ENCODE data around the gene CORO7.
"Not testable (repeated sequence)": the region's sequence is repeated elsewhere in the genome, so short reads cannot be mapped to it uniquely, and the experiment has no call there.

CORO7 gene

GRCh38 chr16:4401510-4401909 lies 14.9 kb downstream of the CORO7 start:
- TF ChIP-seq CTCF (IDR thresholded peaks at IDR 0.05; ENCODE audit: borderline replicate concordance, insufficient read depth, low read depth, low read length), result no peak
- H3K4me3 ChIP-seq (ENCODE audit: low read depth, low read length), result no peak overlapping the region

- TF ChIP-seq CTCF (IDR thresholded peaks at IDR 0.05; ENCODE audit: borderline replicate concordance, insufficient read depth, low read depth, low read length), result no peak
- no peak overlapping the region for H3K4me3 ChIP-seq (ENCODE audit: low read depth, low read length)
Observed at GRCh38 chr16:4401094-4401501, 15.3 kb downstream of the CORO7 start.

- TF ChIP-seq CTCF (IDR thresholded peaks at IDR 0.05; ENCODE audit: borderline replicate concordance, insufficient read depth, low read depth, low read length), result no peak
- H3K4me3 ChIP-seq (ENCODE audit: low read depth, low read length), result no peak overlapping the region
Observed at GRCh38 chr16:4399001-4399730, 17.2 kb downstream of the CORO7 start.

- no peak for TF ChIP-seq CTCF (IDR thresholded peaks at IDR 0.05; ENCODE audit: borderline replicate concordance, insufficient read depth, low read depth, low read length)
- no peak overlapping the region for H3K4me3 ChIP-seq (ENCODE audit: low read depth, low read length)
Observed at GRCh38 chr16:4395055-4395726, 21.2 kb downstream of the CORO7 start.

GRCh38 chr16:4393850-4394249 lies 22.5 kb downstream of the CORO7 start:
- not testable (repeated sequence) for H3K4me3 ChIP-seq (ENCODE audit: low read depth, low read length)

GRCh38 chr16:4393240-4393600 lies 23.2 kb downstream of the CORO7 start:
- TF ChIP-seq CTCF (IDR thresholded peaks at IDR 0.05; ENCODE audit: borderline replicate concordance, insufficient read depth, low read depth, low read length), result no peak
- no peak overlapping the region for H3K4me3 ChIP-seq (ENCODE audit: low read depth, low read length)

GRCh38 chr16:4392382-4393239 lies 23.8 kb downstream of the CORO7 start:
- no peak for TF ChIP-seq CTCF (IDR thresholded peaks at IDR 0.05; ENCODE audit: borderline replicate concordance, insufficient read depth, low read depth, low read length)
- no peak overlapping the region for H3K4me3 ChIP-seq (ENCODE audit: low read depth, low read length)

Data from GM12875 (cell line).